Measurements from ENCODE around the gene B4GALNT4. TPM values are rescaled to one million over a fixed set of nuclear protein-coding genes. Genes with fewer than 3 reads are reported as not detected.
"Not testable (repeated sequence)": the region's sequence is repeated elsewhere in the genome, so short reads cannot be mapped to it uniquely, and the experiment has no call there.

B4GALNT4 gene
- polyA plus RNA-seq, 4 donors: 48.1 to 95.7 (median 66.5) TPM

DNA sequence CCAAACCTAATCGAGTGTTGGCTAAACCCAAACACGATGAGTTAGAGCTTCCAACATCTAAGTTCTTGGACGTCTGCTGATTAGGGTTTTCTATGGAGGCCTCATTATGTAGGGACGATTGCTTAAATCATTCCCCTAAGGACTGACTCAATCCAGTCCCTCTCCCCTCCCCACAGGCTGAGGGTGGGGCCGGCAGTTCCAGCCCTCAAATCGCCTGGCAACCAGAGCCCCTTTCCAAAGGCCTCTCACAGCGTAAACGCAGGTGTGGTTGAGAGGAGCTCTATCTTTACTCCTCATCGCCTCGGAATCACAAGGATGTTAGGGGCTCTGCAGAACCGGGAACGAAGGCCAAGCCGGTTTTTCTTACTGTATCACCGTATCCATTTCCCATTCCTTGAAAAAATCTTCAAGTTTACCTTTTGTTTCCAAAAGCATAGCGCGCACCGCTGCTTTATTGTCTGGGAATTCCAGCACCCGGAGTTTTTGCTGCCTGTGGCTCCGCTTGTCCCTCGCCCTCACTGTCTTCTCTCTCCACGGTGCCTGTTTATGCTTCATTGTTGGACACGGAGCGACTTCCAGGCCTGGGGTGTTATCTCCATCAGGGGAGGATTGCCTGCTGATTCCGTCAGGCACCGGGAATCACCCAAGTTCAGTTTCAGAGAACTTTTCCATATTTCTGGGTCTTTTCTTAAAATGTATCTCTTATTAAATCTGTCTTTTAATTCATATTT lies 34.9 kb upstream of the B4GALNT4 start:
- DNase-seq (ENCODE audit: low read depth in 4 of 4, low spot score in 3 of 4): no peak

- no peak for DNase-seq (ENCODE audit: low read depth in 4 of 4, low spot score in 3 of 4)
Observed at GRCh38 chr11:335779-336658, 33.3 kb upstream of the B4GALNT4 start.

DNA sequence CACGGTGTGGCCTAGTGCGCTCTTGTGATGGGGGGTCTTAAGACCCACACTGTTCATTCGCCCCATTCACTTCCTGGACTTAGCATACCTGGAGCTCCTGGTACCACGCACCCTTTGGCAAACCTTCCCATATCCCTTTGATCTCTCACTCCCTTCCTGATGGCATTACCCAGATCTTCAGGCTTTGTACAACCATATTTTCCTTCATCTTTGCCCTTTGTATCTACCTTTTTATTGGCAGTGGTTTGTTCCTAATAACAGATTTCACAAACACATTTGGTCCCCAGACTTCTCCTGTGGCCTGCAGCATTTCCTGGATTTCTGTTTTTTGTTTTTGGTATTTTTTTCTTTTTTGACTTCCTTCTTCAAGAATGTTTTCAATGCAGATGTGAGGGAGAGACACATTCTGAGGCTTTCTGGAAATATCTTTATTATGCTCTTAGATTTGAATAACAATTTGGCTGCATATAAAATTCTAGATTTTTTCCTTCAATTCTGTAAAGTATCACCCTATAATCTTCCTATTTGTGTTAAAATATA lies 32.6 kb upstream of the B4GALNT4 start:
- DNase-seq (ENCODE audit: low read depth in 4 of 4, low spot score in 3 of 4): no peak

DNA sequence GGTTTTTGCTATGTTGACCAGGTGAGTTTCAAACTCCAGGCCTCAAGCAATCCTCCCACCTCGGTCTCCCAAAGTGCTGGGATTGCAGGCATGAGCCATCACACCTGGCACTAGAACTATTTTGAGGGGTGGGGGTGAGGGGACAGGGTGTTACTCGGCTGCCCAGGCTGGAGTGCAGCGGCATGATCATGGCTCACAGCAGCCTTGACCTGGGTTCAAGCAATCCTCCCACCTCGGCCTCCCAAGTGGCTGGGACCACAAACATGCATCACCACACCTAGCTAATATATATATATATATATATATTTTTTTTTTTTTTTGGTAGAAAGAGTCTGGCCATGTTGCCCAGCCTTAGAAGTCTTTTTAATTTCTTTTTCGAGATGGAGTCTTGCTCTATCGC lies 31.6 kb upstream of the B4GALNT4 start:
- DNase-seq (ENCODE audit: low read depth in 4 of 4, low spot score in 3 of 4): no peak

GRCh38 chr11:339963-340362 lies 29.3 kb upstream of the B4GALNT4 start:
- no peak for DNase-seq (ENCODE audit: low read depth in 4 of 4, low spot score in 3 of 4)

- no peak for DNase-seq (ENCODE audit: low read depth in 4 of 4, low spot score in 3 of 4)
Observed at GRCh38 chr11:340539-341512, 28.5 kb upstream of the B4GALNT4 start.

- no peak for DNase-seq (ENCODE audit: low read depth in 4 of 4, low spot score in 3 of 4)
Observed at GRCh38 chr11:342328-342727, 27.0 kb upstream of the B4GALNT4 start.

- DNase-seq (ENCODE audit: low read depth in 4 of 4, low spot score in 3 of 4): no peak
Observed at GRCh38 chr11:344836-345578, 24.3 kb upstream of the B4GALNT4 start.

GRCh38 chr11:346529-346928 lies 22.8 kb upstream of the B4GALNT4 start:
- DNase-seq (ENCODE audit: low read depth in 4 of 4, low spot score in 3 of 4): no peak

- DNase-seq (ENCODE audit: low read depth in 4 of 4, low spot score in 3 of 4): not testable (repeated sequence)
Observed at GRCh38 chr11:349270-349954, 19.9 kb upstream of the B4GALNT4 start.

DNA sequence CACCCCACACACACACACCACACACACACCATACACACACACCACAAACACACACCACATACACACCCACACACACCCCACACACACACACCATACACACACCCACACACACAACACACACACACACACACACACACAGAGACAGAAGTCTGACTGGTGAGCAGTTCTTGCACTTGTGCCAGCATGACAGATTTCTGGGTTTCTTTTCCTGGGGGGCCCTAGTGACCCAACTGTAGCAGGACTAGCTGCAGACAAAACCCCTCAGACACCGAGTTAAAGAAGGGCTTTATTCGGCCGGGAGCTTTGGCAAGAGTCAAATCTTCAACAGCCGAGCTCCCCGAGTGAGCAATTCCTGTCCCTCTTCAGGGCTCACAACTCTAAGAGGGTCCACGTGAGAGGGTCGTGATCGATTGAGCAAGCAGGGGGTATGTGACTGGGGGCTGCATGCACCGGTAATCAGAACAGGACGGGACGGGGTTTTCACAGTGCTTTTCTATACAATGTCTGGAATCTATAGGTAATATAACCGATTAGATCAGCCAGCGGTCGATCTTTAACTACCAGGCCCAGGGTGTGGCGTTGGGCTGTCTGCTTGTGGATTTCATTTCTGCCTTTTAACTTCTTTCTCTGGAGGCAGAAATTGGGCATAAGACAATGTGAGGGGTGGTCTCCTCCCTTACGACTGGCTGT lies 19.1 kb upstream of the B4GALNT4 start:
- not testable (repeated sequence) for DNase-seq (ENCODE audit: low read depth in 4 of 4, low spot score in 3 of 4)

- DNase-seq (ENCODE audit: low read depth in 4 of 4, low spot score in 3 of 4): no peak
Observed at GRCh38 chr11:350723-351255, 18.5 kb upstream of the B4GALNT4 start.

DNA sequence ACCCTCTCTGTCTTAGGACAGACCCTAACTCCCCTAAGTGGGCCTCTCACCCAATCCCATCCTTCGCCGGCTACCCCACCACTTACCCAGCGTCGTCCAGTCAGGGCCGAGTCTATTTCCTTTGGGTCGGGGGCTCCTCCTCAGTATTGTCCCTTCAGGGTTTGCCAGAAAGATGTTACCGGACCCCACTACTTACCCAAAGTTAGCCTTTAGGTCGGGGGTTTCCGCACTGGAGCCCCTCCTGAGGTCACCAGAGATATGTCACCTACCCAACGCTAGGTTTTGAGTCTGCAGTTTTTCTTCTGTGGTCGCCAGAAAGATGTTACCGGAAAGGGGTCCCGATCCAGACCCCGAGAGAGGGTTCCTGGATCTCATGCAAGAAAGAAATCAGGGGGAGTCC lies 17.9 kb upstream of the B4GALNT4 start:
- DNase-seq (ENCODE audit: low read depth in 4 of 4, low spot score in 3 of 4): no peak

DNA sequence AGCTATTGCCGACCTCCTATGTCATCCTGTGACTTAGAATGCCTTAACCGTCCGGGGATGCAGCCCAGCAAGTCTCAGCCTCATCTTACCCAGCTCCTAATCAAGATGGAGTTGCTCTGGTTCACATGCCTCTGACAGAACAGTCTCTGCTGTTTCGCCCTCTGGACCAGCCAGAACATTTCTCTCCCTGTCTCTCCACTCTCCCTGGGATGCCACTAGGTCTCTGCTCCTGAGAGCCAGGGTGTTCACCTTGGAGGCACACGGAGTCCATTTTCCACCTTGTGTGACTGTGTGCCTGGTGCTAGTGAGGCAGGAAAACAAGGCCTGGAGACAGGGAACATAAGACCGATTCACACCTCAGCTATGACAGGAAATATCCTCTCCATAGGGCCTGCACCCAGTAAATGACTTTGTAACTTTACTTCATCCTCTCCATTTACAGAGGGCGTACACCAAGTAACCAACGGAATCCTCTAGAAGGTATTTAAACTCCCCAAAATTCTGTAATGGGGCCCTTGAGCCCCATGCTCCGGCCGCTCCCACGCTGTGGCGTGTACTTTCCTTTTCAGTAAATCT lies 16.8 kb upstream of the B4GALNT4 start:
- DNase-seq (ENCODE audit: low read depth in 4 of 4, low spot score in 3 of 4): no peak

GRCh38 chr11:353179-353873 lies 16.0 kb upstream of the B4GALNT4 start:
- DNase-seq (ENCODE audit: low read depth in 4 of 4, low spot score in 3 of 4): peak in 3 of 4 donors; percentile 57 to 60 (median 57)

DNA sequence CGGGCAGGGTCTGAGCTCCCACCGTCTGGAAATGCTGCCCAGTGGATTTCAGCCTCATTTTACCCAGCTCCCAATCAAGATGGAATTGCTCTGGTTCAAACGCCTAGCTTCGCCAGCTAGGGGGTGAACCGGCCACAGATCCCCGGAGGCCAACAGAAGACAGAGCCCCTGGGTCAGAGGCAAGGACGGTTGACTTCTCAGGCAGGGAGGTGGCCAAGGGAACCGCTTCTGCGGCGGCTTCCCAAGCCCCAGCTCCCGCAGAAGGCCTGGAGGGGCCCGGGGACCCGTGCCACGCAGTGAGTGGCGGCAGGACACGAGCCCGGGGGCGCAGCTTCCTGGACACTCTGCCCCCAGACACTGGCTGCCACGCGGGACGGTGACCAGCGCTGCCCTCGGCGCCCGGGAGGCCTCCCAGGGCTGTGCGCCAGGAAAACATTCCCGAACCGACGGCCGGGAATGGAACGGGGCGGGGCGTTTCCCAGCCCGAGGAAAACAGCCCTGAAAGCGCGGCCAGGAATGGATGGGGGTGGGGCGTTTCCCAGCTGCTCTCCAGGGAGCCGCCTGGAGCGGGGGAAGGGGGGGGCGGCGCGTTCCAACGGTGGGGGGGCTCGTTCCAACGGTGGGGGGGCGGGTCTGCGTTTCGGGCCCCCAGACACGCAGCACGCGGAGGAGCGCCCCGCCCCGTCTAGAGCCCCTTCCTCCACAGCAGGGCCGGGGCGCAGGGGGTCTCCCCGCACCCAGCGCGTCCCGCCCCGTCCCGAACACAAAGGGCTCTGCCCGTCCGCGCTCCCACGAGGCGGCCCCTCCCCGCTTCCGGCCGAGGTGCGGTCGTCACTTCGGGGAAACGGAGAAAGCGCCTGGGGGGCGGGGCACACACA lies 13.5 kb upstream of the B4GALNT4 start:
- peak; percentile 72 to 89 (median 84) for DNase-seq (ENCODE audit: low read depth in 4 of 4, low spot score in 3 of 4)

Measured in left renal pelvis (tissue), 4 donors.